CD14-positive monocyte (primary cell): ENCODE data around the gene SHROOM4. TPM values are rescaled to one million over a fixed set of nuclear protein-coding genes. Genes with fewer than 3 reads are reported as not detected.

Experiments used
- DNase-seq, 3 donors: peaks; one replicate each; pipeline ENCODE4 v3.0.0-alpha.2; 2011 to 2022
- H2AFZ ChIP-seq: 2 replicates; pipeline ENCODE4 v1.6.0; 2012; ENCODE audit warnings: mild to moderate bottlenecking, low read depth, low read length, inconsistent platforms; ENCODE audit not compliant: insufficient read depth, poor library complexity, severe bottlenecking
- H3K27ac ChIP-seq, 2 donors: 1 replicate in 1 of 2; 2 replicates in 1 of 2; pipeline ENCODE4 v1.5.1; 2012 to 2013; ENCODE audit warnings: low read length in 2 of 2, control low read depth in 1 of 2, inconsistent platforms in 1 of 2, low read depth in 1 of 2, mild to moderate bottlenecking in 1 of 2
- H3K27me3 ChIP-seq, 2 donors: one replicate each; pipeline versions ENCODE4 v1.6.0 to v1.6.1; 2011 to 2013; ENCODE audit warnings: low read length in 2 of 2; ENCODE audit not compliant: control insufficient read depth in 2 of 2, insufficient read depth in 2 of 2
- H3K36me3 ChIP-seq, 2 donors: replicated peaks in 1 of 2; 1 replicate in 1 of 2; 2 replicates in 1 of 2; pipeline versions ENCODE4 v1.5.1 to v1.6.1; 2012 to 2013; ENCODE audit warnings: low read length in 2 of 2, control low read depth in 1 of 2, inconsistent platforms in 1 of 2, mild to moderate bottlenecking in 1 of 2; ENCODE audit not compliant: insufficient read depth in 2 of 2, control insufficient read depth in 1 of 2
- H3K4me1 ChIP-seq, 2 donors: 1 replicate in 1 of 2; 2 replicates in 1 of 2; pipeline versions ENCODE4 v1.5.1 to v1.6.1; 2012 to 2013; ENCODE audit warnings: low read length in 2 of 2, control low read depth in 1 of 2, inconsistent platforms in 1 of 2, mild to moderate bottlenecking in 1 of 2, moderate library complexity in 1 of 2; ENCODE audit not compliant: insufficient read depth in 2 of 2, control insufficient read depth in 1 of 2
- H3K4me2 ChIP-seq: replicated peaks from 2 replicates; pipeline ENCODE3; 2012; ENCODE audit warnings: low read length, moderate library complexity, mild to moderate bottlenecking; ENCODE audit not compliant: poor library complexity, severe bottlenecking; ENCODE audit errors: extremely low read depth
- H3K4me3 ChIP-seq, 3 experiments: fragments of 200-600 bp in 1 of 3; sonication (generic) in 1 of 3; replicated peaks in 1 of 3; 1 replicate in 2 of 3; 2 replicates in 1 of 3; pipeline ENCODE4 v1.5.1; 2011 to 2013; ENCODE audit warnings: low read length in 3 of 3, mild to moderate bottlenecking in 3 of 3, control low read depth in 2 of 3, low read depth in 2 of 3, inconsistent platforms in 1 of 3, moderate library complexity in 1 of 3
- H3K79me2 ChIP-seq: 2 replicates; pipeline ENCODE4 v1.6.0; 2012; ENCODE audit warnings: mild to moderate bottlenecking, control low read depth, inconsistent platforms, low read length, moderate library complexity; ENCODE audit not compliant: insufficient read depth
- H3K9ac ChIP-seq: 2 replicates; pipeline ENCODE4 v1.6.0; 2017; ENCODE audit warnings: low read length, mild to moderate bottlenecking; ENCODE audit not compliant: insufficient read depth, poor library complexity, severe bottlenecking
- H3K9me3 ChIP-seq, 2 donors: replicated peaks in 1 of 2; 1 replicate in 1 of 2; 2 replicates in 1 of 2; pipeline versions ENCODE4 v1.5.1 to v1.6.1; 2012 to 2013; ENCODE audit warnings: low read length in 2 of 2, control low read depth in 1 of 2; ENCODE audit not compliant: control insufficient read depth in 1 of 2, insufficient read depth in 1 of 2
- H4K20me1 ChIP-seq: 2 replicates; pipeline ENCODE4 v1.6.0; 2012; ENCODE audit warnings: mild to moderate bottlenecking, low read length, control low read depth, moderate library complexity; ENCODE audit not compliant: insufficient read depth
- H3K27ac Mint-ChIP-seq, 7 donors: one replicate each; pipeline ENCODE4 v1.8.0; 2020; ENCODE audit warnings: mild to moderate bottlenecking in 7 of 7, mixed read lengths in 7 of 7, moderate library complexity in 6 of 7, inconsistent platforms in 2 of 7
- H3K27me3 Mint-ChIP-seq, 3 donors: one replicate each; pipeline ENCODE4 v1.8.0; 2021 to 2022; ENCODE audit warnings: low read depth in 3 of 3, mild to moderate bottlenecking in 3 of 3, mixed read lengths in 3 of 3, moderate library complexity in 3 of 3, inconsistent platforms in 1 of 3
- H3K36me3 Mint-ChIP-seq, 2 donors: one replicate each; pipeline ENCODE4 v1.8.0; 2020; ENCODE audit warnings: mixed read lengths in 2 of 2, inconsistent platforms in 1 of 2, mild to moderate bottlenecking in 1 of 2
- H3K4me1 Mint-ChIP-seq: one replicate; pipeline ENCODE4 v1.8.0; 2020; ENCODE audit warnings: mild to moderate bottlenecking, mixed read lengths
- H3K4me3 Mint-ChIP-seq, 2 donors: one replicate each; pipeline ENCODE4 v1.8.0; 2020; ENCODE audit warnings: mild to moderate bottlenecking in 2 of 2, mixed read lengths in 2 of 2, moderate library complexity in 1 of 2
- H3K9me3 Mint-ChIP-seq, 7 donors: one replicate each; pipeline ENCODE4 v1.8.0; 2020 to 2022; ENCODE audit warnings: mixed read lengths in 7 of 7, mild to moderate bottlenecking in 6 of 7, moderate library complexity in 6 of 7, inconsistent platforms in 2 of 7
- WGBS: methylation state at CpG from one replicate; pipeline ENCODE4 v1.1.5; 2013; ENCODE audit warnings: missing lambda C conversion rate; ENCODE audit not compliant: insufficient coverage; 5-methylcytosine and 5-hydroxymethylcytosine counted together
- intact Hi-C, 2 donors: fragments of 100-400 bp; cut with micrococcal nuclease; formaldehyde crosslinking; loops; one replicate each; pipeline versions ENCODE4 v1.15.0 to v1.15.1; 2023
- polyA plus RNA-seq, 3 donors: library from polyadenylated mRNA; depleted of rRNA in 1 of 3; unstranded in 2 of 3; stranded (reverse) in 1 of 3; fragments of 300-500 nt in 2 of 3; fragments of >200 nt in 1 of 3; fragmentation: Illumina TruSeq in 2 of 3; gene quantifications; 1 replicate in 2 of 3; 2 replicates in 1 of 3; pipeline ENCODE4 v1.2.3, GENCODE V29; 2012 to 2021
- TF ChIP-seq, protein P1 (sequence below): fragments of 200-600 bp; IDR thresholded peaks from one replicate; pipeline ENCODE4 v1.8.0; 2022; ENCODE audit warnings: antibody characterized with exemption, mild to moderate bottlenecking

SHROOM4 gene
- polyA plus RNA-seq, 3 donors: under 0.01 TPM; not detected in 2

DNA sequence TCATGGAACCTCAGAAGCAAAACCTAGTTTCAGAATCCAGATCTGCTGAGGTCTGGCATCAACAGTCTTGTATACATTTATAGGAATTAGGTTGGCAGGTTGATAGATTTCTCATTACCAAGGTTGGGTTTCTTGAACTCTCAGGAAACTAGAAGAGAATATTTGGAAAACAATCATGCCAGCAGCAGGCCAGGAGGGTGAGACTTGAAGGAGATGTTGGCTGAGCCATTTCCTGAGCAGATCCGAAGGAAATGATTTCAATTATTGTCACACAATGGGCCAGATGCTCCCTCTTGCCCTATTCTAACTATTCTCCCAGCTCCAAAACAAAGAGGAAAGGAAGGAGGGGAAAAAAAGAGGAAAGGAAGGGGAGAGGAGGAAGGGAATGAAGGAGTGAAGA is 45.2 kb downstream of the SHROOM4 start:
- H3K27me3 Mint-ChIP-seq: peaks cover 0 to 4% (median 0%) of the 10 kb centered on the region in 3 donors
- no peaks in the 10 kb centered on the region for H4K20me1 ChIP-seq
- no peaks in the 10 kb centered on the region for H3K36me3 ChIP-seq
- H3K4me3 ChIP-seq: no peak overlapping the region
- no peaks in the 10 kb centered on the region for H3K36me3 Mint-ChIP-seq
- no peaks in the 10 kb centered on the region for H3K27me3 ChIP-seq
- no peaks in the 10 kb centered on the region for H3K9me3 ChIP-seq
- H3K4me1 Mint-ChIP-seq: no peaks in the 10 kb centered on the region
- H3K4me3 Mint-ChIP-seq: no peak overlapping the region
- H2AFZ ChIP-seq: no peak overlapping the region
- intact Hi-C loops: no loop called here
- DNase-seq: no peak
- TF ChIP-seq, protein P1, sequence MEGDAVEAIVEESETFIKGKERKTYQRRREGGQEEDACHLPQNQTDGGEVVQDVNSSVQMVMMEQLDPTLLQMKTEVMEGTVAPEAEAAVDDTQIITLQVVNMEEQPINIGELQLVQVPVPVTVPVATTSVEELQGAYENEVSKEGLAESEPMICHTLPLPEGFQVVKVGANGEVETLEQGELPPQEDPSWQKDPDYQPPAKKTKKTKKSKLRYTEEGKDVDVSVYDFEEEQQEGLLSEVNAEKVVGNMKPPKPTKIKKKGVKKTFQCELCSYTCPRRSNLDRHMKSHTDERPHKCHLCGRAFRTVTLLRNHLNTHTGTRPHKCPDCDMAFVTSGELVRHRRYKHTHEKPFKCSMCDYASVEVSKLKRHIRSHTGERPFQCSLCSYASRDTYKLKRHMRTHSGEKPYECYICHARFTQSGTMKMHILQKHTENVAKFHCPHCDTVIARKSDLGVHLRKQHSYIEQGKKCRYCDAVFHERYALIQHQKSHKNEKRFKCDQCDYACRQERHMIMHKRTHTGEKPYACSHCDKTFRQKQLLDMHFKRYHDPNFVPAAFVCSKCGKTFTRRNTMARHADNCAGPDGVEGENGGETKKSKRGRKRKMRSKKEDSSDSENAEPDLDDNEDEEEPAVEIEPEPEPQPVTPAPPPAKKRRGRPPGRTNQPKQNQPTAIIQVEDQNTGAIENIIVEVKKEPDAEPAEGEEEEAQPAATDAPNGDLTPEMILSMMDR: no peak
- no peak overlapping the region for H3K27ac ChIP-seq
- H3K27ac Mint-ChIP-seq: no peak overlapping the region
- no peaks in the 10 kb centered on the region for H3K4me1 ChIP-seq
- no peak overlapping the region for H3K9ac ChIP-seq
- no CpG with 5 or more reads among the region's 1 CpG for WGBS
- no peak overlapping the region for H3K4me2 ChIP-seq
- peaks cover 0 to 9% (median 0%) of the 10 kb centered on the region in 7 donors for H3K9me3 Mint-ChIP-seq
- no peaks in the 10 kb centered on the region for H3K79me2 ChIP-seq

DNA sequence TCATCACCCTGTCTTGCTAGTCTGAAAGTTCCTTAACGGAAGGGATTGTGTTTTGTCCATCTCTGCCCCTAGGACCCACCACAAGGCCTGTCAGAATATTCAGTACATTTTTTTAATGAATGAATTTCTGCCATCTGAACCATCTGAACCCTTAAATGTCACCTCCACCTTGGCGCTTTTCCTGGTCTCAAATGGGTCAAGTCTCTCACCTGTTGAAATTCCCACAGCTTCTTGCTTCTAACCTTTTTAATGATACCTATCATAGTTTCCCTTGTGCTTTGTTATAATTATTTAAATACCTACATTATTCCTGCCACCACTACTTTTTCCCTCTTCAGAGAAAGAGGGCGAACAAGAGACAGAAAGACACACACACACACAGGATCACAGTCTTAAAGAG is 48.0 kb downstream of the SHROOM4 start:
- no CpG with 5 or more reads among the region's 3 CpGs for WGBS
- peaks cover 0 to 4% (median 0%) of the 10 kb centered on the region in 3 donors for H3K27me3 Mint-ChIP-seq

More for the DNA sequence above, 48.0 kb downstream of the SHROOM4 start:
- no peaks in the 10 kb centered on the region for H3K4me1 ChIP-seq
- Mint-ChIP-seq H3K9me3 (peaks cover 0 to 10% (median 2%) of the 10 kb centered on the region in 7 donors), H3K4me1 (no peaks in the 10 kb centered on the region), H3K36me3 (no peaks in the 10 kb centered on the region), H3K4me3 (no peak overlapping the region), H3K27ac (no peak overlapping the region)
- H3K36me3 ChIP-seq: no peaks in the 10 kb centered on the region
- H2AFZ ChIP-seq: no peak overlapping the region
- no peak overlapping the region for H3K27ac ChIP-seq
- H3K79me2 ChIP-seq: no peaks in the 10 kb centered on the region
- DNase-seq: no peak
- H4K20me1 ChIP-seq: no peaks in the 10 kb centered on the region
- TF ChIP-seq, protein P1: no peak
- H3K4me3 ChIP-seq: no peak overlapping the region
- intact Hi-C loops: no loop called here
- no peak overlapping the region for H3K4me2 ChIP-seq
- no peaks in the 10 kb centered on the region for H3K9me3 ChIP-seq
- no peak overlapping the region for H3K9ac ChIP-seq
- no peaks in the 10 kb centered on the region for H3K27me3 ChIP-seq
